CD4-positive, CD25-positive, alpha-beta regulatory T cell (primary cell): ENCODE data around the gene HCN4. TPM values are rescaled to one million over a fixed set of nuclear protein-coding genes. Genes with fewer than 3 reads are reported as not detected.

ENCODE experiments used
- ATAC-seq, 2 donors: fragments of 150-1000 bp; cut with Tn5 transposase; one replicate each; pipeline ENCODE4 v1.10.0; 2021; ENCODE audit warnings: low read depth in 2 of 2, moderate number of reproducible peaks in 2 of 2, moderate library complexity in 1 of 2
- DNase-seq, 3 donors: peaks; one replicate each; pipeline versions ENCODE4 v3.0.0 to v3.0.0-alpha.2; 2012 to 2022; ENCODE audit warnings: mixed read lengths in 1 of 3
- H3K27ac ChIP-seq: one replicate; pipeline ENCODE4 v1.7.0; 2013; ENCODE audit warnings: mild to moderate bottlenecking, low read length; ENCODE audit not compliant: insufficient read depth, poor library complexity, severe bottlenecking
- H3K27me3 ChIP-seq: one replicate; pipeline ENCODE4 v1.7.0; 2013; ENCODE audit warnings: low read length; ENCODE audit not compliant: control insufficient read depth, insufficient read depth
- H3K36me3 ChIP-seq: one replicate; pipeline ENCODE4 v1.7.0; 2013; ENCODE audit warnings: mild to moderate bottlenecking, low read length, moderate library complexity; ENCODE audit not compliant: control insufficient read depth, insufficient read depth
- H3K4me1 ChIP-seq: 2 replicates; pipeline ENCODE4 v1.7.0; 2013; ENCODE audit warnings: mild to moderate bottlenecking, low read length; ENCODE audit not compliant: insufficient read depth, control insufficient read depth, poor library complexity, severe bottlenecking
- H3K4me3 ChIP-seq: one replicate; pipeline ENCODE4 v1.7.0; 2013; ENCODE audit warnings: low read depth, mild to moderate bottlenecking, low read length, moderate library complexity
- H3K9me3 ChIP-seq, 2 experiments: 1 replicate in 1 of 2; 2 replicates in 1 of 2; pipeline ENCODE4 v1.7.0; 2013; ENCODE audit warnings: low read length in 2 of 2, mild to moderate bottlenecking in 1 of 2, moderate library complexity in 1 of 2; ENCODE audit not compliant: control insufficient read depth in 2 of 2
- H3K27ac Mint-ChIP-seq, 3 donors: one replicate each; pipeline ENCODE4 v1.8.0; 2020 to 2022; ENCODE audit warnings: mild to moderate bottlenecking in 3 of 3, mixed read lengths in 3 of 3, moderate library complexity in 2 of 3
- H3K27me3 Mint-ChIP-seq: one replicate; pipeline ENCODE4 v1.8.0; 2022; ENCODE audit warnings: mild to moderate bottlenecking, mixed read lengths
- H3K36me3 Mint-ChIP-seq: one replicate; pipeline ENCODE4 v1.8.0; 2020; ENCODE audit warnings: mixed read lengths
- H3K4me1 Mint-ChIP-seq, 4 donors: one replicate each; pipeline ENCODE4 v1.8.0; 2020 to 2022; ENCODE audit warnings: mixed read lengths in 4 of 4, mild to moderate bottlenecking in 1 of 4
- H3K4me3 Mint-ChIP-seq, 4 donors: one replicate each; pipeline ENCODE4 v1.8.0; 2020 to 2022; ENCODE audit warnings: mild to moderate bottlenecking in 4 of 4, mixed read lengths in 4 of 4, moderate library complexity in 3 of 4
- H3K9me3 Mint-ChIP-seq, 7 donors: one replicate each; pipeline ENCODE4 v1.8.0; 2020 to 2022; ENCODE audit warnings: mixed read lengths in 7 of 7, mild to moderate bottlenecking in 3 of 7, moderate library complexity in 2 of 7
- polyA plus RNA-seq, 4 donors: library from polyadenylated mRNA; unstranded; fragments of 300-500 nt; fragmentation: Illumina TruSeq; gene quantifications; one replicate each; pipeline ENCODE4 v1.2.3, GENCODE V29; 2021
- total RNA-seq: library from RNA; stranded (reverse); gene quantifications from one replicate; pipeline ENCODE4 v1.2.3, GENCODE V29; 2022

Gene HCN4
- total and polyA plus RNA-seq, 5 donors from 2014 or later = not detected

- Mint-ChIP-seq H3K36me3 (no peaks in the 10 kb centered on the region), H3K27me3 (peaks cover 9% of the 10 kb centered on the region), H3K4me3 (no peak overlapping the region), H3K27ac (no peak overlapping the region), H3K4me1 (no peaks in the 10 kb centered on the region), H3K9me3 (no peaks in the 10 kb centered on the region)
- no peaks in the 10 kb centered on the region for H3K4me1 ChIP-seq
- ATAC-seq = no peak
- no peak for DNase-seq
- no peaks in the 10 kb centered on the region for H3K9me3 ChIP-seq
- no peaks in the 10 kb centered on the region for H3K36me3 ChIP-seq
- H3K27me3 ChIP-seq = no peaks in the 10 kb centered on the region
- H3K27ac ChIP-seq = no peak overlapping the region
- no peak overlapping the region for H3K4me3 ChIP-seq
Observed at GRCh38 chr15:73355612-73356265, 13.0 kb downstream of the HCN4 start.

GRCh38 chr15:73354241-73354640 is 14.5 kb downstream of the HCN4 start:
- Histone ChIP-seq H3K4me1 (no peaks in the 10 kb centered on the region), H3K27ac (no peak overlapping the region), H3K36me3 (no peaks in the 10 kb centered on the region), H3K9me3 (no peaks in the 10 kb centered on the region), H3K27me3 (no peaks in the 10 kb centered on the region), H3K4me3 (no peak overlapping the region)
- Mint-ChIP-seq H3K27me3 (peaks cover 5% of the 10 kb centered on the region), H3K4me3 (no peak overlapping the region), H3K36me3 (no peaks in the 10 kb centered on the region), H3K27ac (no peak overlapping the region), H3K4me1 (no peaks in the 10 kb centered on the region), H3K9me3 (no peaks in the 10 kb centered on the region)
- ATAC-seq = no peak
- DNase-seq = no peak

- Histone ChIP-seq H3K4me3 (no peak overlapping the region), H3K9me3 (no peaks in the 10 kb centered on the region), H3K27me3 (no peaks in the 10 kb centered on the region), H3K27ac (no peak overlapping the region), H3K36me3 (no peaks in the 10 kb centered on the region), H3K4me1 (no peaks in the 10 kb centered on the region)
- Mint-ChIP-seq H3K27ac (no peak overlapping the region), H3K36me3 (no peaks in the 10 kb centered on the region), H3K27me3 (peaks cover 5% of the 10 kb centered on the region), H3K9me3 (no peaks in the 10 kb centered on the region), H3K4me3 (no peak overlapping the region), H3K4me1 (no peaks in the 10 kb centered on the region)
- no peak for DNase-seq
- ATAC-seq = no peak
Observed at GRCh38 chr15:73353734-73354133, 15.0 kb downstream of the HCN4 start.

- H3K27ac ChIP-seq = no peak overlapping the region
Observed at GRCh38 chr15:73352082-73352481, 16.7 kb downstream of the HCN4 start.

GRCh38 chr15:73349191-73349590 is 19.6 kb downstream of the HCN4 start:
- Mint-ChIP-seq H3K36me3 (no peaks in the 10 kb centered on the region), H3K9me3 (peaks cover 0 to 1% (median 0%) of the 10 kb centered on the region in 7 donors), H3K4me1 (no peaks in the 10 kb centered on the region), H3K27ac (no peak overlapping the region), H3K4me3 (no peak overlapping the region), H3K27me3 (peaks cover 17% of the 10 kb centered on the region)
- H3K9me3 ChIP-seq = no peaks in the 10 kb centered on the region
- H3K4me3 ChIP-seq = no peak overlapping the region
- no peaks in the 10 kb centered on the region for H3K27me3 ChIP-seq
- no peak for ATAC-seq
- no peaks in the 10 kb centered on the region for H3K36me3 ChIP-seq
- no peaks in the 10 kb centered on the region for H3K4me1 ChIP-seq
- no peak overlapping the region for H3K27ac ChIP-seq
- no peak for DNase-seq

More at GRCh38 chr15:73352082-73352481, 16.7 kb downstream of the HCN4 start:
- Mint-ChIP-seq H3K27me3 (peaks cover 8% of the 10 kb centered on the region), H3K27ac (no peak overlapping the region), H3K36me3 (no peaks in the 10 kb centered on the region), H3K4me3 (no peak overlapping the region), H3K9me3 (peaks cover 0 to 1% (median 0%) of the 10 kb centered on the region in 7 donors), H3K4me1 (no peaks in the 10 kb centered on the region)
- Histone ChIP-seq H3K4me3 (no peak overlapping the region), H3K27me3 (no peaks in the 10 kb centered on the region), H3K4me1 (no peaks in the 10 kb centered on the region), H3K36me3 (no peaks in the 10 kb centered on the region), H3K9me3 (no peaks in the 10 kb centered on the region)
- no peak for ATAC-seq
- DNase-seq = no peak

GRCh38 chr15:73346735-73347312 is 21.9 kb downstream of the HCN4 start:
- DNase-seq (peak; percentile 19 to 60 (median 43)), ATAC-seq (no peak)
- Mint-ChIP-seq H3K9me3 (peaks cover 0 to 14% (median 1%) of the 10 kb centered on the region in 7 donors), H3K4me1 (no peaks in the 10 kb centered on the region), H3K4me3 (no peak overlapping the region), H3K27me3 (peaks cover 14% of the 10 kb centered on the region), H3K36me3 (no peaks in the 10 kb centered on the region), H3K27ac (no peak overlapping the region)
- no peaks in the 10 kb centered on the region for H3K9me3 ChIP-seq
- no peaks in the 10 kb centered on the region for H3K36me3 ChIP-seq
- H3K4me1 ChIP-seq = no peaks in the 10 kb centered on the region
- no peak overlapping the region for H3K4me3 ChIP-seq
- peaks cover 2% of the 10 kb centered on the region for H3K27me3 ChIP-seq
- H3K27ac ChIP-seq = no peak overlapping the region

GRCh38 chr15:73345658-73346057 is 23.1 kb downstream of the HCN4 start:
- no peak for ATAC-seq
- no peaks in the 10 kb centered on the region for H3K36me3 Mint-ChIP-seq
- peaks cover 14% of the 10 kb centered on the region for H3K27me3 Mint-ChIP-seq

GRCh38 chr15:73344056-73344455 is 24.7 kb downstream of the HCN4 start:
- H3K27ac ChIP-seq = no peak overlapping the region
- no peaks in the 10 kb centered on the region for H3K4me1 ChIP-seq
- H3K9me3 ChIP-seq = no peaks in the 10 kb centered on the region
- no peak for DNase-seq
- ATAC-seq = no peak
- H3K36me3 Mint-ChIP-seq = no peaks in the 10 kb centered on the region
- H3K27me3 Mint-ChIP-seq = peaks cover 14% of the 10 kb centered on the region
- H3K4me1 Mint-ChIP-seq = no peaks in the 10 kb centered on the region
- no peak overlapping the region for H3K4me3 Mint-ChIP-seq
- H3K36me3 ChIP-seq = no peaks in the 10 kb centered on the region
- no peak overlapping the region for H3K4me3 ChIP-seq
- peaks cover 2% of the 10 kb centered on the region for H3K27me3 ChIP-seq
- peaks cover 0 to 14% (median 1%) of the 10 kb centered on the region in 7 donors for H3K9me3 Mint-ChIP-seq
- no peak overlapping the region for H3K27ac Mint-ChIP-seq

More at GRCh38 chr15:73345658-73346057, 23.1 kb downstream of the HCN4 start:
- H3K36me3 ChIP-seq = no peaks in the 10 kb centered on the region
- H3K27ac ChIP-seq = no peak overlapping the region
- no peak overlapping the region for H3K4me3 Mint-ChIP-seq
- peaks cover 2% of the 10 kb centered on the region for H3K27me3 ChIP-seq
- H3K4me1 ChIP-seq = no peaks in the 10 kb centered on the region
- no peak overlapping the region for H3K4me3 ChIP-seq
- peaks cover 0 to 14% (median 1%) of the 10 kb centered on the region in 7 donors for H3K9me3 Mint-ChIP-seq
- H3K27ac Mint-ChIP-seq = no peak overlapping the region
- H3K9me3 ChIP-seq = no peaks in the 10 kb centered on the region
- H3K4me1 Mint-ChIP-seq = no peaks in the 10 kb centered on the region
- DNase-seq = no peak
